ENCODE results near the gene AUTS2.

Gene AUTS2

GRCh38 chr7:69600710-69601519 lies 2.6 kb downstream of the AUTS2 start:
- no peak for DNase-seq

GRCh38 chr7:69602522-69602921 lies 4.2 kb downstream of the AUTS2 start:
- DNase-seq = no peak

GRCh38 chr7:69603351-69603750 lies 5.1 kb downstream of the AUTS2 start:
- no peak for DNase-seq

- DNase-seq = no peak
Measured at GRCh38 chr7:69603937-69604494, 5.7 kb downstream of the AUTS2 start.

GRCh38 chr7:69605070-69605469 lies 6.8 kb downstream of the AUTS2 start:
- DNase-seq = no peak

- DNase-seq = no peak
Measured at GRCh38 chr7:69605546-69605945, 7.3 kb downstream of the AUTS2 start.

GRCh38 chr7:69608049-69608448 lies 9.8 kb downstream of the AUTS2 start:
- DNase-seq = no peak

- no peak for DNase-seq
Measured at GRCh38 chr7:69608878-69609277, 10.6 kb downstream of the AUTS2 start.

GRCh38 chr7:69609541-69610373 lies 11.5 kb downstream of the AUTS2 start:
- DNase-seq = no peak

GRCh38 chr7:69610374-69611084 lies 12.3 kb downstream of the AUTS2 start:
- no peak for DNase-seq

- no peak for DNase-seq
Measured at GRCh38 chr7:69612981-69613380, 14.7 kb downstream of the AUTS2 start.

- no peak for DNase-seq
Measured at GRCh38 chr7:69613846-69614245, 15.6 kb downstream of the AUTS2 start.

GRCh38 chr7:69615685-69616084 lies 17.4 kb downstream of the AUTS2 start:
- DNase-seq = no peak

GRCh38 chr7:69617364-69617763 lies 19.1 kb downstream of the AUTS2 start:
- no peak for DNase-seq

GRCh38 chr7:69619054-69619453 lies 20.8 kb downstream of the AUTS2 start:
- no peak for DNase-seq

- no peak for DNase-seq
Measured at GRCh38 chr7:69619635-69620034, 21.4 kb downstream of the AUTS2 start.

GRCh38 chr7:69620063-69620462 lies 21.8 kb downstream of the AUTS2 start:
- DNase-seq = no peak

- no peak for DNase-seq
Measured at GRCh38 chr7:69620650-69621049, 22.4 kb downstream of the AUTS2 start.

- no peak for DNase-seq
Measured at GRCh38 chr7:69622014-69622835, 23.9 kb downstream of the AUTS2 start.

- no peak for DNase-seq
Measured at GRCh38 chr7:69622960-69623359, 24.7 kb downstream of the AUTS2 start.

- no peak for DNase-seq
Measured at GRCh38 chr7:69624435-69625230, 26.4 kb downstream of the AUTS2 start.

Measured in NCI-H748 treated with DMSO at 0.1 percent for 48 hours (cell line).